ENCODE results near the gene GALR1. TPM values are rescaled to one million over a fixed set of nuclear protein-coding genes. Genes with fewer than 3 reads are reported as not detected.

The GALR1 gene
- total and polyA plus RNA-seq, 2 experiments from 2014 or later = 0.32 to 1.1 TPM

Other genes starting within 250 kb of the GALR1 start
- gene MBP, start 117.1 kb upstream of the GALR1 start, total RNA-seq (2014; rRNA removed; shearing (Covaris generic)) = 20.7 and 22.9 TPM in 2 replicates
- 14.6 and 18.4 TPM in 2 replicates for gene MBP, start 117.1 kb upstream of the GALR1 start, polyA plus RNA-seq (2016; fragmentation: Nextera tagmentation; extraction: Ambion mirVana)

Data from GM23338 (cell line).